HL-60/S4 treated with retinoic acid at 250 ng/mL for 4 days and 3 days (cell line): ENCODE measurements around the gene MLKL.

ENCODE experiments used
- in situ Hi-C: fragments of 300-500 bp; cut with MboI; formaldehyde crosslinking; loops from 2 replicates; pipeline ENCODE4 v1.7.0; 2022; ENCODE audit warnings: low sequenced_read_pairs

Gene MLKL

DNA sequence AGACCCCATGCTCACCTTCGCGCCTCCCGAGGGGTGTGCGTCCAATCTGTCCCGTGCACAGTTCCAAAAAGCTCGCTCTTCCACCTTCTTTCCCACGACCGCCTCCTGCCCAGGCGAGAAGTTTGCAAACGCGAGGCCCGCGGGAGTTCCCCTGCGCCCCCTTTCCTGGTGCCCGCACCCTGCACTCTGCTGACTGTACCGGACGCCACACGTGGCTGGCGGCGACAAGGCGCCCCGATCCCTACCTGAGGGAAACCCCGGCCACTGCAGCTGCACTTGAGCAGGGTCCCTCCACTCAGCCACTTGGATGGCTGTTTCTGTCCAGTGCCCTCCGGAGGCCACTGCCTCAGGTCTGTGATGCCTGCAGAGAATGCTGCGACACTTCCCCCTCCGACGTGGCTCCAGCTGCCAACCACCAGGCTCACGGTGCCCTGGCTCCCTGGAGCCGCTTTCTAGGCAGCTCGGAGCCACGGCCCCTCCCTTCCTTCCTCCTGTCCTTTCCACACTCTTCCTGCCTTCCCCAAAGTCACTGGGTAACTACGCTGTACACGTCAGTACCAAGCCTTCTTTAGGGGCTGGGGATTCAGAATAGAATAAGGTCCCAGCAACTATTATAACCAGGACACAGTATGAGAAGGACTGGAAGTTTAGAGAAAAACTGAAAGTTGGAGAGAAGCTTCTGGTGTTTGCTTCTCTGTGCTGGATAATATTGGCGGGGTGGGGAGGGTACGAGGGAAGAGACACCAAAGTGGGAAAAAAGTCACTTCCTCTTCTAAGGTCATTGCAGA, at the start of gene MLKL:
Gene MLKL, minus strand, starts transcription at position 425 of the 788 bp plus-strand sequence. CDS start 5,105 bp downstream, outside the sequence.
- in situ Hi-C loops, result no loop called here

DNA sequence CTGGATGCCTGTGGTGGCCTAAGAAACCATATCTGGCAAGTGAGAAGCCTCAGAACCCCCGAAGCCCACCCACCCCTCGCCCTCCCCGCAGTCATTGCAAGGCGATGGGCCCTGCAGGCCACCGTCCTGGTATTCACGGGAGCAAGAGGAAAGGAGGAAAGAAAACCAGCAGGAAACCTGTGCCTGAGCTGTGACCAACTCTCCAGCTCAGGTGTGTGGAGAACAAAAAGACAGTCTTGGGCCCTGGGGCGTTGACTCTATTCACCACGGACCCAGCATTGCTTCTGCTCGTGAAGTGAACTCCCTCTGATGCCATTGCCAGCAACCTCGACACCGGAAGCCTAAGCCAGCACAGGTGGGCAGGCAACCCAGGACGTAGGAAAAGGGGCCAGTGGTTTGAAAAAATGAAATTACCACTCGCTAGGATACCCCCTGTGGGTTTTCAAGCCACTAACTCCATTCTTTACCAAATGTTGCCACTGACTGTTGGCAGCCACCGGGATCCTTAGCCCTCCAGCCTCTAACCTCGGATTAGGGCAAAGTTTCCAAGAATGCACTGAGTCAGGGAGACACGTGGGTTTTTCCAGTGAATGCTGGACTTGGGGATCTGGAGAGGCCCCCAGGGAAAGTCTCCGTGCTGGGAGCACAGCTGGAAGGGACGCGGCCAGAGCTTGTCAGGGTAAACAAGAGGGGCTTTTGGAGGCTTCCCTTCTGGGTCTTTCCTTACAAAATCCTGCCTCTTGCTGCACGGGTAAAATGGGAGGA, 48.8 kb upstream of the MLKL start:
- in situ Hi-C loops, result no loop called here

DNA sequence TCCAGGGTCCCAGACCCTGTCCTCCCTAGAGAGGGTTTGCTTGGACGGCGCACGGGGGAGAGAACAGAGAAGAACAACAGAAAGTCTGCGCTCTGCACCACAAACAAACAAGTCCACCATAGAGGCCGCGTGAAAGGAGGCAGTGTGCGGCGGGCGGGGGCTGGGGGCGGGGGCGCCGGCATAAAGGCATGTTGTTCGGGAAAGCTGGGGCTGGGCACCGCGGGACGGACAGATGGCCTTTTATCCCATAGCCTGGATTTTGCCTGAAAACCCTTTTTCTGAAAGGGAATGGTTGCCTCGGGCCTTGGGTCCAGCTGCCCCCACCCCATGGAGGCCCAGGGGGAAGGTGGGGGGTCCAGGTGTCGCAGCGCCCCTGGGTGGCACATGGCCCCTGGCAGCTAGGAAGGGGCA, 48.0 kb upstream of the MLKL start:
- in situ Hi-C loops, result no loop called here

DNA sequence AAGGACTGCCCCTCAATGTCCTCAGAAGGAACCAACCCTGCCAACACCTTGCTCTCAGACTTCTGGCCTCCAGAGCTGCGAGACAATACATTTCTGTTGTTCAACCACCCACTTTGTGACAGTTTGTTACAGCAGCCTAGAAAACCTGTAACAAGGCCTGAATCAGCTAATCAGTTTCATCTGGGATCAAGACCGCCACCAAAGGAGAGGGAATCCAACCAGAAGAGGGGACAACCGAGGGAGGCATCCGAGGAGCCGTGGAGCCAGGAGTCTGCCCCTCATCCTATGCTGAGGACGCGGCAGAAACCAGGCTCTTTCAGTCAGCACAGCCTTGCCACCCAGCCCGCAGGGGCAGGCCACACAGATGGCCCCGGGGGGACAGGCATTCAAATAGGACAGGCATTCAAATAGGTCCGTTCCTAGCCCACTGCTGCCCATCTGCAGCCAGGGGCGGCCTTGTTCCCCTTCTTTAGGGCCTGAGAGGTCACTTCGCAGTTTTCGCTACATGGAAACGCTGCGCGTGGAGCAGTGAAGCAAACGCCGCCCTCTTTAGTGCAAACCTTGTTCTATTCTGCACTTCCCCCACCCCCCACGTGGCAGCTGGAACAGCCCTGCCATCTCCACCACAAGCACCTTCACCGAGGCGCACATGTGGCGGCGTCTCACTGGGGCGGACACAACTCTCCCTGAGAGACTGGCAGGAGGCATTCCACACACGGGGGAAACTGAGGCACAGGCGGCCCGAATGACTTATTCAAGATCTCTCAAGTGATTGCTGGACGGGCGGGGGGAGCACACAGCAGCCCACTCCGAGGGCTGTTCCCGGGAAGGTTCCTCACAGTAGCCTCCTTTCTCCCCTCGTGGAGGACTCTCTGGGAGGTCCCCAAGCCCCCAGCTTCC, 47.3 kb upstream of the MLKL start:
- in situ Hi-C loops, result no loop called here

DNA sequence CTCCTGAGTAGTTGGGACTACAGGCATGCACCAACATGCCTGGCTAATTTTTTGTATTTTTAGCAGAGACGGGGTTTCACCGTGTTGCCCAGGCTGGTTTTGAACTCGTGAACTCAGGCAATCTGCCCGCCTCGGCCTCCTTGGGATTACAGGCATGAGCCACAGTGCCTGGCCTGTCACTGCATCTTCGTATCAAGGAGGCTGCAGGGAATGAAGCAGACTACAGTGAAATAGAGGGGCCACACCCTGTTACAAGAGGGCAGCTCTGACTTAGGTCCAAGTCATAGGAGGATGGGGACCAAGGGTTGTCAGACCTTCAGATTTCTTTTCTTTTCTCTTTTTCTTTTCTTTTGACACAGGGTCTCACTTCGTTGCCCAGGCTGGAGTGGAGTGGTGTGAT, 45.3 kb upstream of the MLKL start:
- in situ Hi-C loops, result no loop called here

DNA sequence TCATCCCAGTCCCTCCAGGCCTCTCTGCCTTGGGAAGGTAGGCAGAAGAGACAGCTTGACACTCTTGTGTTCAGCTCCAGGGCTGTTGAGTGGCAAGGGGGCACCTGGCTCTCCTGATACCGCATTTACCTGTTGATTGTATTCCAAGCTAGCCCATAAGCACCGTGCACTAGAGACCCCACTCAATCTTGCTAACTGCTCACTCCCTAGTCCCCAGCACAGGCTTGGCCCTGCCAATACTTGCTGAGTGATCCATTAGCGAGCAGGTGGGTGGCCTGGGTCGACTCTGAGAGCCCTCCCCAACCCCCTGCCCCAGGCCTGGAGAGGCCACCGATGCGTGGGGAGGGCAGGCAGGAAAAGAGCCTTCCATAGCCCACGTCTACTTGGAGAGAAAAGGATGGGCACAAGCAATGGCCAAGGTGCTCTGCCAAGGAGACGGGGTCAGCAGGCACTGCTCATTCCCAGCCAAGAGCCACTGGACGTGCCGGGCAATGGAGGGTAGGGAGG, 44.5 kb upstream of the MLKL start:
- in situ Hi-C loops, result no loop called here

DNA sequence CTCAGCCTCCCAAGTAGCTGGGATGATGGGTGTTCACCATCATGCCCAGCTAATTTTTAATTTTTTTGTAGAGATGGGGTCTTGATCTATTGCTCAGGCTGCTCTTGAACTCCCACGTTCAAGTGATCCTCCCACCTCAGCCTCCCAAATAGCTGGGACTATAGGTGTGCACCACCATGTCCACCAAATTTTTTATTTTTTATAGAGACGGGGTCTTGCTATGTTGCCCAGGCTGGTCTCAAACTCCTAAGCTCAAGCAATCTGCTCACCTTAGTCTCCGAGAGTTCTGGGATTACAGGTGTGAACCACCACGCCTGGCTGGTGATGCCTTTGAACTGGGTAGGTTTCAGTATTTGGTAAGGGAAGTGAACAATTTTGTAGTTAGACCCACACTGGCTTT, 43.9 kb upstream of the MLKL start:
- in situ Hi-C loops, result no loop called here

DNA sequence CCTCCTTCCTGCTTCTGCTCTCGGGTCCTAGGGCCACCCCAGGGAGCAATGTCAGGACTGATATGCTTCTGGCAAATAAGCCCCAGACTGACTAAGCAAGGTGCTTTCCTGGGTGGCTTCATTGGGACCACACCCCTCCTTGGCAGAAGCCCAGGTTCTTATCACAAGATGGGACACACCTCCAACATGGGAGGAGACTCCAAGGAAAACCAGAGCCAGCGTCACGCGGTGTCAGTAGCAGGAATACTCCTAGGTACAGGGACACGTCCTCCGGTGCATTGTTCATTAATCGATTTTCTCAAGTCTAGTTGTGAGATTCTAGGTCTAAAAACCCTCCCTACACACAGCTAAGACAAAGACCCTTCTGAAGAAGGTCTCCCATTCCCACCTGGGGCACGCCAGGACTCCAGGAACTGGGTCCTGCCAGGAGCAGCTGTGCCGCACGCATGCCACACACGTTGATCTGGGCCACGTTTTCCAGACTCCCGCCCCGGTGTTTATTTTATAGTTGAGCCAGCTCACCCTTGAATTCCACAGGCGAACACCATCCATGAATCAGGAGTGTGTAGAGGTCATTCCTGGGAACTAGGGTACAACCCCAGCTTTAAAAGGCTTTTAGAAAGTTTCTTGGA, 43.1 kb upstream of the MLKL start:
- in situ Hi-C loops, result no loop called here

DNA sequence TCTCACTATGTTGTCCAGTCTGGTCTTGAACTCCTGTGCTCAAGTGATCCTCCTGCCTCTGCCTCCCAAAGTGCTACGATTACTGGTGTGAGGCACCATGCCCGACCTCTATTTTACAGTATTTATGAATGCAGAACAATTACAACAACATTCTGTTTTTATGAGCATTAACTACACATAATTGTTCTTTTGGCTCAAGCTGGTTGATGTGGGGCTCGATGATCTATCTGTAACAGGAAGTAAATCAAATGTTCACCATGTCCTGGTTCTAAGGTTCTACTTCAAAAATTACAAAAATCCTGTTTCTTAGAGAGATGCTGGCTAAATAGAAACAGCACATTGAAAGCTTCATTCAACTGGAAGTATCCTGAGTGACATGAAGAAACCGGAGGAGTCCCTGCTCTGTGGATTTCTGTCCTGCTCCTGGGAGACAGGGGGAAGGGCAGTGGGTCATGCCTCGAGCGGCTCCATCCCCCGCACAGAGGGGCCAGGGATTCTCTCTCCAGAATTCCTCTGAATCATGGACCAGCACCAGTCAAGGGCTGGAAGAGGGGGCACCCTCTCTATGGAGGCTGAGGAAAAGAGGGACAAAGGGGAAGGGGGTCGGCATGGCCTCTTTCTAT, 42.5 kb upstream of the MLKL start:
- in situ Hi-C loops, result no loop called here

DNA sequence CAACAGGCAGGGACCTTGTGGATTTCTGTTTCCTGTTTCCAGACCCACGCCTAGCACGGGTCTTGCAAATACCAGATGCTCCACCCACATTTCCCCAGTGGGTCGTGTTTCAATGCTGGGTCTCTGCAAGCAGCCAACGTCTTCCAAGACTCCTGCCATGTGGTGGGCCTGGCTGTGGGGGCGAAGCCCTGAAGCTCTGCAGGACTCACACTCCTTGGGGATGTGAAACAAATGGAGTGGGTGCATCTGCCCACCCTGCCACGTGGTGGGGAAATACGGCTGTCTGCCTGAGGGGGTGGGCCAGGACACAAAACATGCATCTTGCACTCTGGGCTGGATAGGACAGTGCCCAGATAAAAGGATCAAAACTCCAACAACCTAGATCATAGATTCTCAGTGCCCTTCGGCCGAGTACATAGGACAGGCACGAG, 41.4 kb upstream of the MLKL start:
- in situ Hi-C loops, result no loop called here

DNA sequence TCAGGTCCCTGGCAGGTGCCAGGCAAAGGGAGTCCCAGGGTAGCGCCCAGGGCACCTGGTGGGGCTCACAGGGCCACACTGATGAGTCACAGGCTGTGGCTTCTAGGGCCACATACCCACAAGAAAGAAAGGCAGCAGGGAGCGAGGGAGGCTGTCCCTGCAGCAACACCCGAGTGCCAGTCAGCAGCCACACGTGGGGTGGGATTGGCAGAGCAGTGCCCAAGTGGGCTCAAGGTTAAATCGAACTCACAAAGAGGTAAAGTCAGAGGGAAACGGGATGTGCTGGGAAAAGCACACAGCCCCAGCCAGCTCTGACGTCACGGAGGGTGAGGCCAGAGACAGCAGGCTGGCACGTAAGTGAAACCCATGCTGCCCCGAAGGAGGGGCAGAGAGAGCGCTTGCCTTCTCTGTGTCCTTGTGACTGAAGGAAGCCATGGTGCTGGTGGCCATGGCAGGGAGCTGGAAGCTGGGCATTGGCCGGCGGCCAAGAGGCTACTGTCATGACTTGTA, 40.2 kb upstream of the MLKL start:
- in situ Hi-C loops, result no loop called here

DNA sequence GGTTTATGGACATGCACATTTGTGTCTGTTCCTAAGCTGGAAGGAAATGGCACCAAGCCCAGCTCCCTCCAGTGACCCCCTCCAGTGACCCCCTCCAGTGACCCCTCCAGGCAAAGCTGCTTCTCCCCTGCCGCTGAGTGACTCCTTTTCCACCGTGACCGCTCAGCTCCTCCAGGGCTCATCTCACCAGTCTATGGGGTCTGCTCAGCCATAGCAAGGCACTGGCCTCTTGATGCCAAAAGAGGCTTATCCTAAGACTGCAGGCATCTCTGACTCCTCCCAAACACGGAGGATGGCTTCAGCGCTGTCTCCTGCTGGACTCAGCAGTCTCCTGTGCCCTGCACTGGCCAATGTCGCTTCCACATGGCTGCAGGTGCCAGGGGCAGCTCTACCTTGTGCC, 38.6 kb upstream of the MLKL start:
- in situ Hi-C loops, result no loop called here

DNA sequence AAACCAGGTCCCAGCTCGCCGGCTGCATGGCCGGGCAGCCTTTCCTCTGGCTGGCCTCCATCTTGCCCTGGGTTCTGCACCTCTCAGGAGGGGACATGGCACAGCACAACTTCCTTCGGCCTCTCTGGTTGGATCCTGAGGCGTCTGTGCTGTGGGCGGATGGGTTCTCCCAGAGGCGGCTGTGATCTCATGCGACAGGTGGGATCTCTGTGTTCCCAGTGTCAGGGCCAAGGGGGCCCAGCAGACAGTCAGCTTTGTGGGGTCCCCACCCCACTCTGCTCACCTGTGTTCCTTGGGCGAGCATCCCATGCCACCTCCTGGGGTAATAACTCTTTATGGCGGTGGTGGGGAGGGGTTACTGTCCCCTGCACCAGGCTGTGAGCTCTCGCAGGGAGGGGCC, 38.2 kb upstream of the MLKL start:
- in situ Hi-C loops, result no loop called here

DNA sequence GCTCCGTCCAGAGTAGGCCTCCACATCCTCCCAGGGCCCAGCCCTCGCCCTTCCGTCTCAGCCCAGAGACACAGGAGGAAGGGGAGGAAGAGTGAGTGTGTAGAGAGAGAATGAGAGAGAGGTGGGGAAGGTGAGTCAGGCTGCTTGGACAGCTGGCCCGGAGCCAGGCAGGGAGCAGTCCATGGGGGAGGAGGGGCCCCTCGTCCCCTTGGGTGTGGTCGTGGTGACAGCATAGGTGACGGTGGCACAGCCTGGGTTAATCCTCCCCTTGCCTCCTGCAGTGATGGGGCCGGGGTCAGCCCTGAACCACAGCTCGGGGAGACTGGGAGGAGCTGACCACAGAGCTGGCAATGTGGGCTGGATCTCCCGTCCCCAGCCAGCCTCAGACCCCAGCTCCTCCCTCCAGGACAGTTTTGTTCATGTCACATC, 37.5 kb upstream of the MLKL start:
- in situ Hi-C loops, result no loop called here

DNA sequence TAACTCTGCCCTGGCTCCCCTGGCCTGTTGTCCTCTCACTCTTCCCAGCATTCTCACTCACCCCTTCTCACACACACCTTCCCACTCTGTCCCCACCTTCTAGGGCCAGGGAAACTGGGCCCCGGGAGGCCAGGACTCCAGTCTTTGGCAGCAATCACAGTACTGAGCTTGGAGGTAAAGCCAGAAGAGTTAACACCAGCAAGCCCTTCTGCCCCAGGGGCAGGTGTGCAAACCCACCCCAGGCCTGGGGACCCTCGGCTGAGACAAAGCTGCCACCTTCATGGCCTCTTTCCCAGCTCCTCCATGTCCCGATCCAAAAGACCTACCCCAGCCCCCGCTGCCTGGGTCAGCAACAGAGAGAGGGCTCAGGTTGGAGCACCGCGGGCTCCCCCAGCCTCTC, 36.9 kb upstream of the MLKL start:
- in situ Hi-C loops, result no loop called here

DNA sequence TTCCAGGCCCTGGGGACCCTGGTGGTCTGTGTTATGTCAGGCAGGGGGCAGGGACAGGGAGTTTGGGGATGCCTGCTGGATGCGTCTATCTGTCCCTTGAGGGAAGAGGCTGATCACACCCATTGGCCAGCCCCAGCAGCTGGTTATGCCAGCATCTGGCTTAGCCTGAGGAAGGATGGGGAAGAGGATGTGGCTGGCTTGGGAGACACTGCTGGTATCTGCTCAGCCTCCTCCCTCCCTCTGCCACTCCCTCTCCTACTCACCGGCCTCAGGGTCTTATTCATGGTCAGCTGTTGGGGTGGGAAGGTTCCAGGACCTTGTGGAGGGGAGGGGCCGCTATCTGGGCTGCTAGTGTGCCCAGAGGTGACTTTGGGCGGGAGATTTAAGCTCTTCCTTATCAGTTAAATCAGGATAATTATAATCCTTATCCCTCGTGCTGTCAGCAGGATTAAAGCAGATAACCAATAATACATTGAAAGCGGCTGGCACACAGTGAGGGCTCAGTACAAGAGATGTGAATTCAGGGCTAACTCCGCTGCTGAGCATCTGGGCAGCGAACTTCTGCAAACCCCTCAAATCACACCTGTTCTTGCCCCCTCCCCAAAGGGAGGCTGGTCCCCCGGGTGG, 36.0 kb upstream of the MLKL start:
- in situ Hi-C loops, result no loop called here

DNA sequence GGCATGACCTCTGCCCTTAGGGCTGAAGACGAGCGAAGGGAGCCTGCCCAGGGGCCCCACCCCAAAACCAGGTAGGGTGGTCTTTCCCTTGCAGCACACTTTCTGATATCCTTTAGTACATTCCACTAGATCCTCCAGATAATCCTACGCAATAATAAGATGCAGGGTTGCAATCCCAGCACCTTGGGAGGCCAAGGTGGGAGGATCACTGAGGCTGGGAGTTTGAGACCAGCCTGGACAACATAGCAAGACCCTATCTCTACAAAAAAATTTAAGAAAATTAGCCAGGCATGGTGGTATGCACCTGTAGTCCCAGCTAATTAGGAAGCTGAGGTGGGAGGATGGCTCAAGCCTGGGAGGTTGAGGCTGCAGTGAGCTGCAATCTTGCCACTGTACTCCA, 34.9 kb upstream of the MLKL start:
- in situ Hi-C loops, result no loop called here

DNA sequence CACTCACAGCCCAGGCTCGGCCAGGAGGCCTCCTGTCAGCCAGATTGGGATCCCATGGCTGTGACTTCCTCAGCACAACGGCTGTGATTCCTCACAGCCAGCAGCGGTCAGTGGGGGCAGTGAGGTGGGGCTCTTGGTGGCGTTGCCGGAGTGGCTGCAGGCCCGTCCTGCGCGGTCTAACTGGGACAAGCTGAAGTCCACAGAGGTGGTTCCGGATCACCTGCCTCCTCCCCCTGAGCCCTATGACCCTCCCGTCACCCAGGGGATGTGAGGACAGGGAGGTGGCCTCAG, 34.4 kb upstream of the MLKL start:
- in situ Hi-C loops, result no loop called here

DNA sequence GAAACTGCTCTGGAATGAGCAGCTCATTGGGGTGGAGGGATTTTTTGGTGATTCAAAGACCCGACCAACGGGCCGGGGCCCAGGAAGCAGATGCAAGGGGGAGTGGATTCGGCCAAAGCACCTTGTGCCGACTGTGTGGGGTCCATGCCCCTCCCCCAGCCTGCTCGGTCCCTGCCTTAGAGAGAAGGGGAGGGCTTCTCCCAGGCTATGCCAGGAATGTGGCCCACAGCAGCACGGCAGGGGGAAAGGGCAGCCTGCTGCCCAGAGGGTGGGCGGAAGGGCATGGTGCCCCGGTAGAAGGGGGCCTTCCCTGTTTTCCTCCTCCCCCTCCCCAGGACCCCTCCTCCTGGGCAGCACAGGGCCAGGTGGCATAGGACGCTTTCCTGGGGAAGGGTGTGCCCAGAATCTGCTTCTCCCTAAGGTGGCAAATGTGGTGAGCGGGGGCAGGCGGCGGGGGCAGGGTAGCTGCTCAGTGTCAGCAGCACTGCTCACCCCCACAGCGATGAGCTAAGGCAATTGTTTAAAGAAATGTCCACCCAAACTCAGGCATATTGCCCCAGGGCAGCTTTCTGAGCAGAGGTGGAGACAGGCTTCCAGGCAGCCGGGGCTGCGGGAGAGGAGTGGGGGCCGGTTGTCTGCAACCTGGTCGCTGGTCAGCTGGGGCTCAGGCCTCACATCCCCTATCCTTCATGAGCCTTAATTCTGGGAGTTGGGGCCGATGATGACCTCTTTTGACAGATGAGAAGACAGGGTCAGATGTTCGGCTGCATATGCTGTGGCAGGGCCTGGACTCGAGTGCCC, 33.9 kb upstream of the MLKL start:
- in situ Hi-C loops, result no loop called here
